Chondrocyte (in vitro differentiated cells): ENCODE data around the gene ACACA. TPM values are rescaled to one million over a fixed set of nuclear protein-coding genes. Genes with fewer than 3 reads are reported as not detected.

Experiments
- DNase-seq: peaks from one replicate; pipeline ENCODE4 v3.0.0; 2021; ENCODE audit warnings: mixed read lengths, low spot score
- H3K27ac Mint-ChIP-seq: one replicate; pipeline ENCODE4 v1.8.0; 2021; ENCODE audit warnings: mild to moderate bottlenecking, moderate library complexity, mixed read lengths; ENCODE audit not compliant: unreplicated experiment
- H3K27me3 Mint-ChIP-seq: 2 replicates; pipeline ENCODE4 v1.8.0; 2021; ENCODE audit warnings: low read depth, mixed read lengths
- H3K36me3 Mint-ChIP-seq: 2 replicates; pipeline ENCODE4 v1.8.0; 2021; ENCODE audit warnings: low read depth, mixed read lengths
- H3K4me1 Mint-ChIP-seq: 2 replicates; pipeline ENCODE4 v1.8.0; 2021; ENCODE audit warnings: low read depth, mild to moderate bottlenecking, mixed read lengths
- H3K4me3 Mint-ChIP-seq: one replicate; pipeline ENCODE4 v1.8.0; 2021; ENCODE audit warnings: mild to moderate bottlenecking, moderate library complexity, mixed read lengths; ENCODE audit not compliant: unreplicated experiment
- H3K9me3 Mint-ChIP-seq: 2 replicates; pipeline ENCODE4 v1.8.0; 2021; ENCODE audit warnings: low read depth, mixed read lengths
- total RNA-seq: library from RNA; stranded (reverse); gene quantifications from 3 replicates; pipeline ENCODE4 v1.2.1, GENCODE V29; 2021
- TF ChIP-seq, protein P1 (sequence below): fragments of 200-600 bp; sonication (generic); IDR thresholded peaks from 2 replicates; pipeline ENCODE4 v1.5.0; 2021; ENCODE audit warnings: antibody characterized with exemption, mild to moderate bottlenecking, moderate library complexity

ACACA gene
- total RNA-seq, 1 donor from 2014 or later: 77.1 TPM

DNA sequence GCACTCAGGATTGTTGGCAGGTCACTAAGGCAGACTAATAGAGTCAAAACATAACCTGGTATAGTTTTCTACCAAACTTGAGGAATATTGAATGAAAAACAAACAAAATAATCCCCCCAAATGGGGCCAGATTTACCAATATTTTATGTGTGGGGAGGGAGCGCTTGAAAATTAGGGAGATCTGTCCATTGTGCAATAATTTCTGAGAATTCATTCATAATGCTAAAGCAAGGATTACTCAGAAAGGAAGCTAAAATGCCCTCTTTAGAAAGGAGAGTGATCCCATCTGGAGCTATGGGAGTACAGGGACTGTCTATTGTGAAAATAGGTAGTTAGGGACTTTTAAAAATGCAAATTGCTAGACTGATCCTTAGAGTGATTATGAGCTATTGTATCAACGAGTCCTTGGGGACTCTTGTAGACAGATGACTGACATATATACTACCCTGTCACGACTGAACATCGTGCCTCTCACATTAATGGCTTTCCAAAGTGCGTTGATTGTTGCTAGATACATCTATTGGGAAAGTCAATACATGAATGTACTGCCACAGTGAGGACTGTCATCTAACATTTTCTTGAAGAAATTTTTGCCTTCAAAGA, 264.2 kb downstream of the ACACA start:
- Mint-ChIP-seq H3K4me1 (peaks cover 5% of the 10 kb centered on the region), H3K9me3 (no peaks in the 10 kb centered on the region), H3K27me3 (no peaks in the 10 kb centered on the region), H3K27ac (no peak overlapping the region), H3K36me3 (peaks cover 3% of the 10 kb centered on the region), H3K4me3 (no peak overlapping the region)
- TF ChIP-seq, protein P1, sequence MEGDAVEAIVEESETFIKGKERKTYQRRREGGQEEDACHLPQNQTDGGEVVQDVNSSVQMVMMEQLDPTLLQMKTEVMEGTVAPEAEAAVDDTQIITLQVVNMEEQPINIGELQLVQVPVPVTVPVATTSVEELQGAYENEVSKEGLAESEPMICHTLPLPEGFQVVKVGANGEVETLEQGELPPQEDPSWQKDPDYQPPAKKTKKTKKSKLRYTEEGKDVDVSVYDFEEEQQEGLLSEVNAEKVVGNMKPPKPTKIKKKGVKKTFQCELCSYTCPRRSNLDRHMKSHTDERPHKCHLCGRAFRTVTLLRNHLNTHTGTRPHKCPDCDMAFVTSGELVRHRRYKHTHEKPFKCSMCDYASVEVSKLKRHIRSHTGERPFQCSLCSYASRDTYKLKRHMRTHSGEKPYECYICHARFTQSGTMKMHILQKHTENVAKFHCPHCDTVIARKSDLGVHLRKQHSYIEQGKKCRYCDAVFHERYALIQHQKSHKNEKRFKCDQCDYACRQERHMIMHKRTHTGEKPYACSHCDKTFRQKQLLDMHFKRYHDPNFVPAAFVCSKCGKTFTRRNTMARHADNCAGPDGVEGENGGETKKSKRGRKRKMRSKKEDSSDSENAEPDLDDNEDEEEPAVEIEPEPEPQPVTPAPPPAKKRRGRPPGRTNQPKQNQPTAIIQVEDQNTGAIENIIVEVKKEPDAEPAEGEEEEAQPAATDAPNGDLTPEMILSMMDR: no peak
- DNase-seq: no peak

DNA sequence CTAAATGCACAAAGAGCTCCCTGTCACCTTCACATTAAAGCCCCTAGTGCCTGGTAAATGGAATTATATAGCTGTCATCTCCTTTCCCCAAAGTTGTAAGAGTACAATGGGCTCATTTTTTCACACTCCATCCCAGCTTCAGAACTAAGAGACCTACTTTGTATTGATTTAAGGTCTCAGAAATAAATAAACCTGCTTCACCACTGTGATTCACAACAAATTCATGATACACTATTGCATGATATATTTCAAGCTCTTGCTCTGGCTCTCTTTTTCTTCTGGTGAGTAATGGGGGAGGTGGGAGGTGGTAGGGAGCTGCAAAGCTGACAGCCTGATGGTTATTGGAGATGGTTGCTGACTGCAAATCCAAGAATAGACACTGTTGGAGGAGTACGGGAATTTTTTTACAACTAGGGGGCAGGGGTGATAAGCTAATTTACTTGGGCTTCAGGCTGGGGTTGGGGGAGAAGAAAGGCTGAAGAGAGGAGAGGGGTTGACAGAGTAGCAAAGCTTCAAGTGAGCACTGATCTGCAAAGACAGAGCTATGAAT, 268.0 kb downstream of the ACACA start:
- Mint-ChIP-seq H3K4me3 (no peak overlapping the region), H3K4me1 (no peaks in the 10 kb centered on the region), H3K9me3 (no peaks in the 10 kb centered on the region), H3K27me3 (no peaks in the 10 kb centered on the region), H3K36me3 (peaks cover 4% of the 10 kb centered on the region), H3K27ac (no peak overlapping the region)
- TF ChIP-seq, protein P1: no peak
- DNase-seq: no peak

DNA sequence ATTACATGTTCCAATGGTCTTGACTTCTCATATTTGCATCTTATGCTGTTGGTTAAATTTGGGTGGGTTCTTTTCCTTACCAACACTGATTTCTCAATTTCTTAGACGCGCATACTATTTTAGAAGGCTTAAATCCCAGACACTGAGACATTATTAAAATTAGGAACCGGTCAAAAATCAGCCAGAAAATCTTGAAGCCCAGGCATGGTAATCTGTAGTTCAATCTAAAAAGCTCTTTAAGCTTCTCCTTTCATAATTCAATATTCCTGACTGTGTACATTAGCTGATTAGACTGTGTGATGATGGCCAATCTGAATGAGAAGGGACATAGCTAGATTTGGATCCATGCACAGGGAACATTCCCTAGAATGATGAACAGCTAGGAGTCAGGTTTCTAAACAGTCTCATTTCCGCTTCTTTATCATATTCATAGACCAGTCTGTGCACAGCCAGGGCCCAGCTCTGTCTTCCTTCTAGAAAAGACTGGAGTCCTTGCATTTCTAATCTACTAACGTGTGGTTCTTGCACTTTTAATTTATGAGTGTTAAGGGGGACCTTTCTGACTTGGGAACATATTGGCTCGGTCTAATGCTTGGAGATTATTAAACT, 268.6 kb downstream of the ACACA start:
- Mint-ChIP-seq H3K9me3 (no peaks in the 10 kb centered on the region), H3K27me3 (no peaks in the 10 kb centered on the region), H3K36me3 (peaks cover 3% of the 10 kb centered on the region), H3K4me1 (no peaks in the 10 kb centered on the region), H3K4me3 (no peak overlapping the region), H3K27ac (no peak overlapping the region)
- no peak for DNase-seq
- TF ChIP-seq, protein P1: no peak

DNA sequence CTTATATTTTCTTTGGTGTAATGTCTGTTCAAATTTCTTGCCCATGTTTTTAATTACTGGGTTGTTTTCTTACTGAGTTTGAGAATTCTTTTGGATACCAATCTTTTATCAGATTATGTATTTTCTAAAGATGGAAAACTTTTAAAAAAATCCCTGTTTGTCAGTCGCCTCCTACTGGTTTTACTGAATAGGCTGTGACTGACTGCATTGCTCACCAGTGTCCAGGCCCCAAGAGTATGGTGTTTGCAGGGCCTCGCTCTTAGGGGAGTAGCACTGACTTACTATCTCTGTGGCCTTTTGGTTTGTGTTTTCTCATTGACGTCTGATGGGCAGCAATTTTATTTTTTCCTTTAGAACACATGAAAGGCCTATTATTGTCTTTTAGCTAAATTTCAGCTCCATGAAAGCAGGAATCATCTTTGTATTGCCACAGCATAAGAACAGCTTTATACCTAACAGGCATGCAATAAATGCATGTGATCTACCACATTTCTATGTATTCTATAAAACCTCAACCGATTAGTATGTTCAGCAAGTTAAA, 269.5 kb downstream of the ACACA start:
- no peak overlapping the region for H3K4me3 Mint-ChIP-seq
- H3K4me1 Mint-ChIP-seq: no peaks in the 10 kb centered on the region

DNA sequence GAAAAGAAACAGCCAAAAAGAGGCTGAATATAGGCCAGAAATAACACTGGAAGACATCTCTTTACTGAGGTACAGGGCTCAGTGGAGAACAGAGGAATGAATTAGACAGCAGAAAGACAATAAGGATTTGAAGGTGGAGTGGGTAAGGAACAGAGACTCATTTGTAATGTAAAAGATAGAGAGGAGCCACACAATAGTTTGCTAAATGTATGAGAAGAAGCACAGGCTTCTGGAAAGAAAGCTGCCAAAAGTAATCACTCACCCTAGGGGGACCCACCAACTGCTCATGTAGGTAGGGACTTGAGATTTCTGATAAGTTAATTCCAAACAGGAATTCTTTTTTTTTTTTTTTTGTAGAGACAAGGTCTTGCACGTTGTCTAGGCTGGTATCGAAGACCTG, 271.1 kb downstream of the ACACA start:
- Mint-ChIP-seq H3K9me3 (no peaks in the 10 kb centered on the region), H3K27me3 (no peaks in the 10 kb centered on the region), H3K4me3 (no peak overlapping the region), H3K27ac (no peak overlapping the region), H3K36me3 (peaks cover 3% of the 10 kb centered on the region), H3K4me1 (peaks cover 13% of the 10 kb centered on the region)
- DNase-seq: no peak
- TF ChIP-seq, protein P1: no peak

More for the DNA sequence above, 269.5 kb downstream of the ACACA start:
- Mint-ChIP-seq H3K27ac (no peak overlapping the region), H3K9me3 (no peaks in the 10 kb centered on the region), H3K36me3 (peaks cover 3% of the 10 kb centered on the region), H3K27me3 (no peaks in the 10 kb centered on the region)
- no peak for DNase-seq
- TF ChIP-seq, protein P1: no peak
